ENCODE results near the gene CPO. TPM values are rescaled to one million over a fixed set of nuclear protein-coding genes. Genes with fewer than 3 reads are reported as not detected.

CPO gene
- total and polyA plus RNA-seq, 12 donors, result 0.07 to 0.59 (median 0.35) TPM; not detected in 7

DNA sequence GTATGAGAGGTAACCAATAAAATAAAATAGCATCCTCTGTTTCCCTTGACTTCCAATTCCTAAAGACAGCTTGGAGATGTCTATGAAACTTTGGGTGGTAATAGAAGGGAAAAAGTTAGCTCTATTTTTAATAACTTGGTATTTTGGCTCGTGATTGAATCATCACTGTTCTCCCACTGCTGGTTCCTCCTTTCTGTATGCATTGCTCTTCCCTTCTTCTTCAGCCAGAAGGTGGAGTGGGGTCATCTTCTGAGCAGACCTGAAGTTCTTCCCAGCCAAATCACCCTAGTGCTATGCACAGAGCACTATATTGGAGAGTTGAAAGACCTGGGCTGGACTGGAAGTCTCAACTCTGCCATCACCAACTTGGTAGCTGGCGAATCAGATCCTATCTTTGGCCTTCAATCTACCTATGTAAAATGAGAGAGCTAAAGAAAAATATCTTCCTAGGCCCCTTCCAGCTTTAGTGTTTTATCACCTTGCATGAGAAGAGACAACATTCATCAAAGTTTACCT lies 54.1 kb downstream of the CPO start:
- WGBS, 2 donors, result 87 to 89% methylated on average over 2 of the region's 2 CpGs

DNA sequence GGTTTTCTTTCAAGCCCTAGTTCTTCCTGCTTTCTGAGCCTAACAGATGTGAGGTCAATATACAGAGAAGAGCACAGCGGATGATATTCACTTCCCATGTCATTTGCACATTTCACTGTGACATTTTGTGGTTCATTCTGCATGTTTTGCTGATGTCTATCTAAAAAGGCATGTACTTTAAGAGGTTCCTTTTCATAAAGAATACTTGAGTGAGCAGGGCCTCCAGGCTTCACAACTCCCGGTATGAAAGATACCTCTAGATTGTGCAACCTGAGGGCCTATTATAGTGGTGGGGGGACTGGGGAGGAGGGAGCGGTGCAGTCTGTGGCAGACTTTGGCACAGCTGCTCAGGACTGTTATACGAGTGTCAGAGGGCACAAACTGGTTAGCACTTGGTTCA lies 54.6 kb downstream of the CPO start:
- no peak overlapping the region for H3K4me3 ChIP-seq
- ATAC-seq (no peak), DNase-seq (no peak)
- no peak overlapping the region for H3K27ac ChIP-seq
- H3K4me1 ChIP-seq, result peaks cover 0 to 8% (median 0%) of the 10 kb centered on the region in 9 donors
- no peaks in the 10 kb centered on the region for H3K27me3 ChIP-seq
- H3K9me3 ChIP-seq, result peaks cover 0 to 22% (median 0%) of the 10 kb centered on the region in 11 donors
- 82 to 84% methylated on average over 4 of the region's 4 CpGs for whole genome bisulfite sequencing, 2 donors
- no peaks in the 10 kb centered on the region for H3K36me3 ChIP-seq
- TF ChIP-seq, protein P1, sequence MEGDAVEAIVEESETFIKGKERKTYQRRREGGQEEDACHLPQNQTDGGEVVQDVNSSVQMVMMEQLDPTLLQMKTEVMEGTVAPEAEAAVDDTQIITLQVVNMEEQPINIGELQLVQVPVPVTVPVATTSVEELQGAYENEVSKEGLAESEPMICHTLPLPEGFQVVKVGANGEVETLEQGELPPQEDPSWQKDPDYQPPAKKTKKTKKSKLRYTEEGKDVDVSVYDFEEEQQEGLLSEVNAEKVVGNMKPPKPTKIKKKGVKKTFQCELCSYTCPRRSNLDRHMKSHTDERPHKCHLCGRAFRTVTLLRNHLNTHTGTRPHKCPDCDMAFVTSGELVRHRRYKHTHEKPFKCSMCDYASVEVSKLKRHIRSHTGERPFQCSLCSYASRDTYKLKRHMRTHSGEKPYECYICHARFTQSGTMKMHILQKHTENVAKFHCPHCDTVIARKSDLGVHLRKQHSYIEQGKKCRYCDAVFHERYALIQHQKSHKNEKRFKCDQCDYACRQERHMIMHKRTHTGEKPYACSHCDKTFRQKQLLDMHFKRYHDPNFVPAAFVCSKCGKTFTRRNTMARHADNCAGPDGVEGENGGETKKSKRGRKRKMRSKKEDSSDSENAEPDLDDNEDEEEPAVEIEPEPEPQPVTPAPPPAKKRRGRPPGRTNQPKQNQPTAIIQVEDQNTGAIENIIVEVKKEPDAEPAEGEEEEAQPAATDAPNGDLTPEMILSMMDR (IDR thresholded peaks at IDR 0.05), result no peak
- intact Hi-C loops (cut with DNase I), result loop anchor here in 1 of 10 donors (10.0 kb wide), 1 partner anchor 61 kb away; no protein-coding TSS in a partner anchor

More for the DNA sequence above, 54.1 kb downstream of the CPO start:
- Histone ChIP-seq H3K9me3 (peaks cover 0 to 22% (median 0%) of the 10 kb centered on the region in 11 donors), H3K27me3 (no peaks in the 10 kb centered on the region), H3K4me1 (peaks cover 0 to 8% (median 0%) of the 10 kb centered on the region in 9 donors), H3K36me3 (no peaks in the 10 kb centered on the region), H3K27ac (no peak overlapping the region), H3K4me3 (no peak overlapping the region)
- no peak for DNase-seq
- no peak for ATAC-seq
- TF ChIP-seq, protein P1 (IDR thresholded peaks at IDR 0.05), result no peak
- intact Hi-C loops (cut with DNase I), result loop anchor here in 1 of 10 donors (10.0 kb wide), 1 partner anchor 61 kb away; no protein-coding TSS in a partner anchor

DNA sequence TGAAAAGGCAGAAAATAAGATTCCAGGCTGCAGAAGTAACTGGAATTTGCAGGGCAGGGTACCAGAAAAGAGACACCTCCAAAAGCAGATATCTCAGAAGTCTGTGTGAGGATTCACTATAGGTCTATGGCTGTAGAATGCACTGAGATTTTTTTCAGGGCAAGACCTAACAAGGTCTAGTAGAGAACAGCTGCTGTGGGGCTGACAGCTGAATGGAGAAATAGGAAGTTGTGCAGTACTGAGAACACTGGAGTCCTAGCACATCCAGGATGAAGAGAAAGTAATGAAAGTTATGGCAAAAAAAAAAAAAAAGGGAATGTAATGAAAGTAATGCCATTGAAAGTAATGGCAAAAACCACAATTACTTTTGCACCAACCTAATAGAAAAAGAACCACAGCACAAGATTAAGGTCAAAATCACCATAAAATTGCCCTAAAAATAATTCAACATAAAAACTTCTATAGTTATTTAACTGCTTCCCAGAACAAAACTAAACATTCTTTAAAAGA lies 57.3 kb downstream of the CPO start:
- no peak for ATAC-seq

DNA sequence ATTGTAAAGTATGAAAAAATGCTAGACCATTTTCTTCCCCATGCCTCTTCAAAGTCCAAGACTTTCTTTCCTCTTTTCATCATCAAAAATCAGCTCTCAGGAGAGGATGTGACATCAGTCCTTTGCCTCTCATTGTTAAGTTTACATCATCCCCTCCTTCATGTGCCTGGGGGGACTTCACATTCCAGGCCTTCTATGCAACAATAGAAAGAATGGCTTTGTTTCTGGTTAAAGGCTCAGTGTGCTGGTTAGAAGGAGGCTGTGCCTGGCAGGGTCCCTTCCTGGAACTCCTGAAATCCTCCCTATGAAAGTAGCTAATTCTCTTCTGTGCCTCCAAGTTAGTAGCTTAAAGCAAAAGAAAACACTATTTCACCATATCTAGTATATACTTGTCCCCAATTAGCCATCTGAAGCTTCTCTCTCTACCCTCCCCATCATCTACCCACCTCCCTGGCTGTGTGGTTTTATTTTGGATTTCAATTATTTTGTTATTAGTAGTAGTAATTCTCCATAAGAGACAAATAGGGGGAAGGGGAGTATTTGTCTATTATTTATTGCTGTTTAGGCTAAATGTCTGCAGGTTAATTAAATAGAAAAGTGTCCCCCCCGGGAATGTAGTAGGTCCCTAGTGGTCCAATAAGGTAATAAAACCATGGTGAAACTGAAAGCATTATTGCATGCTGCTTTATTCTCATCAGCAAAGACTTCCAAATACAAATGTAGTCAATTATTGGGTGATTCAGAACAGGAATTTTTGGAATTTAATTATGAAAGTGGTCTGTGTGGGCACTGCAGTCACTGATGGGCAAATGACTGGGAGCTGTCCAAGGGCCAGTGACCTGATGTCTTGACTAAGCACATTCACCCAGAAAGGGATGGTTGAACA lies 69.0 kb downstream of the CPO start:
- peaks cover 0 to 6% (median 0%) of the 10 kb centered on the region in 11 donors for H3K9me3 ChIP-seq
- ATAC-seq (no peak), DNase-seq (no peak)
- H3K4me3 ChIP-seq, result no peak overlapping the region
- H3K36me3 ChIP-seq, result no peaks in the 10 kb centered on the region
- TF ChIP-seq, protein P1 (IDR thresholded peaks at IDR 0.05), result peak in 3 of 9 donors; percentile 13 to 23 (median 19)
- no peak overlapping the region for H3K27ac ChIP-seq
- WGBS, 2 donors, result 72 to 77% methylated on average over 1 of the region's 1 CpG
- H3K4me1 ChIP-seq, result no peaks in the 10 kb centered on the region
- no peaks in the 10 kb centered on the region for H3K27me3 ChIP-seq
- intact Hi-C loops (cut with DNase I), result no loop called here

More for the DNA sequence above, 57.3 kb downstream of the CPO start:
- Histone ChIP-seq H3K9me3 (peaks cover 0 to 30% (median 8%) of the 10 kb centered on the region in 11 donors), H3K27me3 (no peaks in the 10 kb centered on the region), H3K4me3 (no peak overlapping the region), H3K27ac (no peak overlapping the region), H3K36me3 (no peaks in the 10 kb centered on the region), H3K4me1 (no peaks in the 10 kb centered on the region)
- DNase-seq, result no peak
- intact Hi-C loops (cut with DNase I), result loop anchor here in 1 of 10 donors (10.0 kb wide), 1 partner anchor 58 kb away; no protein-coding TSS in a partner anchor
- TF ChIP-seq, protein P1 (IDR thresholded peaks at IDR 0.05), result no peak

Measured in heart right ventricle (tissue), 16 donors.